HG02642 (cell line): ENCODE results near the gene CUTC.

ENCODE experiments used
- ATAC-seq: cut with Tn5 transposase; IDR thresholded peaks from one replicate; pipeline ENCODE4 v1.9.1; 2021; ENCODE audit warnings: mild to moderate bottlenecking; ENCODE audit not compliant: unreplicated experiment, poor library complexity

The CUTC gene

GRCh38 chr10:99781734-99782429 is 49.8 kb downstream of the CUTC start:
- ATAC-seq, result no peak

DNA sequence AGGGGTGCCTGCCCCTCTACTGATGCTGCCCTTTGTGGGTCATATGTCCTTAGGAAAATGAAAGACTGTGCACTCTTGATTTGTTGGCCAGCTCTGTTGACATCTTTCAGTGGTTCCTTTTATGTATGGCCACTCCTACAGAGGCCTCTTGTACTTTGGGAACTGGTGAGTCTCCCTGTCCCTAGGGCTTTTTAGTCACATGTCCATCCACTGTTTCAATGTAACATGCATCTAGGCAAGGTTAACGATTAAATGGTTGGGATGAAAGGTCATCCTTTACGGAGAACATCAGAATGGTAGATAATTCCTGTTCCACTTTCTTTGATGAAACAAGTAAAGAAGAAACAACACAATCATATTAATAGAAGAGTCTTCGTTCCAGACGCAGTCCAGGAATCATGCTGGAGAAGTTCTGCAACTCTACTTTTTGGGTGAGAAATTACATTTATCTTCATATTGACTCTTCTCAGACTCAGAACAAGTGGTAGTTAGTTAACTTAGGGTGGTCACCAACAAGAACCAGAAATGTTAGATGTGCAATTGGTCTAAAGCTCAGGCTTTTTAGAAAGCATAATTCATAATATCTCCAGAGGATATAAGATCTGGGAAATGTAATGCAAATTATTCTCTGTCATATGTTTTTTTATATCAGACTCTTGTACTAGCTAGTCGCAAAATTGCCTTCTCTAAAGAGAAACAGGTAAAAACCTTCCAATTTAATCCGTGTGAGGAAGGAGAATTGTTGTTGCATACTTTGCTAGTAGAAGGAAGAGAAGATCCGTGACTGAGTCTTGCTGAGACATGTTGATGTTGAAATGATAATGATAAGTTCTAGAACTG is 50.6 kb downstream of the CUTC start, which contains the start of gene ABCC2:
ABCC2 (plus strand) TSS at position 194 of the 840 bp plus-strand sequence; CDS start at position 399, 205 bp downstream.
- ATAC-seq, result no peak

GRCh38 chr10:99784016-99784726 is 52.1 kb downstream of the CUTC start:
- no peak for ATAC-seq

GRCh38 chr10:99784727-99785441 is 52.9 kb downstream of the CUTC start:
- ATAC-seq, result no peak

- ATAC-seq, result no peak
These were observed 53.6 kb downstream of the CUTC start for GRCh38 chr10:99785646-99786045.

DNA sequence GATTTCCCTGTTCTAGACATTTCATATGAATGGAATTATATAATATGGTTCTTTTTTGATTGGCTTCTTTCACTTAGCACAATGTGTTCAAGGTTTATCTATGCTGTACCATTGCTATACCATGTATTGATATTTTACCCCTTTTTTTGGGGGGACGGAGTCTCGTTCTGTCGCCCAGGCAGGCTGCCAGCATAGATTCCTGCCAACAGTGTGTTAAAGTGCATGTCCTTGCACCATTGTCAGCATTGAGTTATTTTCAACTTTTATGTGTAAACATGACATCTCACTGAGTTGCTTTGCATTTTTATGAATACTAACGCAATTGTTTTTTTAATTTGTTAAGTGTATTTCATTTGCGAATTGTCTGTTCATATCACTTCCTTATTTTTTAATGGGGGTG is 55.3 kb downstream of the CUTC start:
- ATAC-seq, result no peak

GRCh38 chr10:99787782-99788445 is 55.9 kb downstream of the CUTC start:
- no peak for ATAC-seq

DNA sequence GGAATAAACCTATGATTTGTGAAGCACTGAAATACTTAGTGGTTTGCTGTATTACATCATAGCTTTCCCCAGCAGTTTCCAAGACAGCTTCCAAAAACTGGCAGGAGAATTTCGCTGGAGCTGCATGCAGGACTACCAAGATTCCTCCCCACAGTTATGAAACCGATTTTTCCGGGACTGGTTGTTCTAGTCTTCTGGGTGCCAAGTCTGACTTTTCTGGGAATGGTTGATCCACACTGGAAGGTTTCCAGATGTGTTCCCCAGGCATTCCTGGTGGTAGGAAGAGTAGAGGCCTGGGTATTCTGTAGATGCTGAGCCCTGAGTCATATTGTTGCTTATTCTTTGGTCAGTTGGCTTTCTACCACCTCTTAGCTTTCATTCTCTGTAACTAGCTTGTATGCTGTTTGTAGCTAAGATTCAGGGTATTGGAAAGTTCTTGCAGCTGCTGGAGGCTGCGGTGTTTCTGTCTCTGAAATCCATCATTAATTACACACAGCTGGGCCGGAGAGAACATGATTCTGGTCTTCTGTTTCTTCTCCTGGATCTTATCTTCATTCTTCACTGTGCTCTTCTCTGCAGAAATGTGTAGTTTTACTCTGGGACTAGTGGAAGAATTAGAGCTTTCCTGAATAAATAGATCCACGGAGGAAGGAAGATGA is 56.7 kb downstream of the CUTC start:
- ATAC-seq, result no peak

DNA sequence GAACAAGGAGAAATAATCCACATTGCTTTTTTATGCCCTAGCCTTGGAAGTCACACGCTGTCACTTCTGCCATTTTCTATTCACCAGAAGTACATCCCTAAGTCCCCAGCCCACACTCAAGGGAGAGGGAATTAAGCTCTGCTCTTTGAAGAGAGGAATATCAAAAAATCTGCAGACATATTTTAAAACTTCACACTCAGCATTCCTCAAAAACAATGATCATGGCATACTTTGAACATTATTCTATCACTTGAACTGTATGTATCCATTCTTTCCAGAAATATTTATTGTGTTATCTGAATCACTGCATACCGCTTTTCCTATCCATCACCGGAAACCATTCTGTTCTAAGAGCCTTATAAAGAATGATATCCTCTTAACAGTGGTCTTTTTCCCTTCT is 59.8 kb downstream of the CUTC start:
- no peak for ATAC-seq

- ATAC-seq, result no peak
These were observed 61.8 kb downstream of the CUTC start for GRCh38 chr10:99793819-99794218.

DNA sequence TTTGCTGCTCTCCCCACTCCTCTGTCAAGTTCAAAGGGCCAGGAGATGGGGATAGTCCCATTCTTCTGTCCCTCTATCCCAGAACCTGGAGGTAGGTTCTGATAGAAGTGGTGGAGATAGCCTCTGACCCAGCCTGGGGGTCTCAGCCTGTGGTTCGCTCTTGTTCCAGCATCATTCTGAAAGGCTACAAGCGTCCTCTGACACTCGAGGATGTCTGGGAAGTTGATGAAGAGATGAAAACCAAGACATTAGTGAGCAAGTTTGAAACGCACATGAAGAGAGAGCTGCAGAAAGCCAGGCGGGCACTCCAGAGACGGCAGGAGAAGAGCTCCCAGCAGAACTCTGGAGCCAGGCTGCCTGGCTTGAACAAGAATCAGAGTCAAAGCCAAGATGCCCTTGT is 64.9 kb downstream of the CUTC start:
- ATAC-seq, result no peak

- ATAC-seq, result no peak
These were observed 66.0 kb downstream of the CUTC start for GRCh38 chr10:99798031-99798430.

GRCh38 chr10:99798920-99799319 is 66.9 kb downstream of the CUTC start:
- ATAC-seq, result no peak

- no peak for ATAC-seq
These were observed 67.6 kb downstream of the CUTC start for GRCh38 chr10:99799613-99800012.

- ATAC-seq, result no peak
These were observed 72.4 kb downstream of the CUTC start for GRCh38 chr10:99804471-99804870.

DNA sequence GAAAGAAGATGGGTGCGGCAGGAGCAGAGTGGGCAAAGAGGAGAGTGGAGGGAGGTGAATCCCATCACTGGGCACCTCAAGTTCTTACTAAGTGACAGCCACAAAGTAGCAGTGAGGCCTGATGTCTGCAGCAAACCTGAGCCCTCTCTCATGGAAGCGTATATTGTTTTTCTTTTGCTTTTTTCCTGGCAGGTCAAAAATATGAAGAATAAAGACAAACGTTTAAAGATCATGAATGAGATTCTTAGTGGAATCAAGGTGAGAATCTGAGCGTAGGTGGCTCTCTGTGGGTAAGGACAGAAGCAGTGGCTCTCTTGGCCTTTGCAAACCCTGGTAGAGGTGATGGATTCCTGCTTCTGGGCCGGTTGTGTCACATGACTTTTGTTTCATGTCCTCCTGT is 73.2 kb downstream of the CUTC start:
- no peak for ATAC-seq
